Measurements from ENCODE around the gene ANXA8.

Gene ANXA8

DNA sequence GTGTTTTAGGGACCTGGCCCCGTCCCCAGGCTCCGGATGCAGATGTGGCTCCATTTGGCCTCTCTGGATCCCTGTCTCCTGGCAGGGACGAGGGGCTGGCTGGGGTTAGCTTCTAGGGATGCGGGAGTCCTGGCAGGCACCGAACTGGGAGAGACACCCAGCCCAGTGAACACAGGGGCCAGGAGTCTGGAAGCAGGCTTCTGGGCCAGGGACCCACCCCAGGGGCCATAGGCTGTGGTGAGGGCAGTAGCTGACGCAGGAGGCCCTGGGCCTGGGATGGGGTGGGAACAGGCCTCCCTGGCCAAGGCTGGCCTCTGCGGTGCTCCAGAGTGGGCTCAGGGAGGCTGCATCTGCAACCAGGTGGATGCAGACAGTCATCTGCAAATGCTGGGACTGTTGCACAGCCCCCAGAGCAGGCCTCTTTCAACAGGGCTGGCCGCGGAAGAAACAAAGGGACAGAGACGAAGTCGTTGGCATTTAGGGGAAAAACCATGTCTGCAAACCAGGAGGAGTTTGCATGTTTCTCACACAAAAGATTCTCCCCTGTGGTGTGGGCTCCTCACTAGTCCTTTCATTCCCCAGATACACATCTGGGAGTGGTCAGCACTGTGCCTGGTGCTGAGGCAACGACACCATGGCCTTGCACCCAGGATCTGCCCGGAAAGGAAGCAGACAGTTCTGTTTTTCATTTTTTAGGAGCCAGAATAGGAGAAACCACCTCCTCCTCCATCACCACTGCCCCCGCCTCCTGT lies 63.4 kb downstream of the ANXA8 start:
- intact Hi-C loops (cut with DNase I), result no loop called here

DNA sequence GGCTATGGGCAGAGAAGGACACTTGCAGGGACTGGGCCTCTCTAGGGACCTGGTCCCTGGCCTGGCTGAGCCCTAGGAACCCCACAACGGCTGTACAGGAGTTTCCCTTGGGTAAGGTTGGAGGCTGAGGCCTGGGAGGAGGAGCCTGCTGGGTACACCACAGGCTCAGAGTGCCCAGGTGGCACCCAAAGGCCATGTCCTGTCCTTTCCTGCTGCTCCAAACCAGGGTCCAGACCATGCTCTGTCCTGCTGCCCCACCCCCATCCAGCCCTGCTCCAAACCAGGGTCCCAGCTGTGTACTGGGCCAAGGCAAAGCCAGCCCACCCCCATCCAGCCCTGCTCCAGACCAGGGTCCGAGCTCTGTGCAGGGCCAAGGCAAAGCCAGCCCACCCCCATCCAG lies 64.5 kb downstream of the ANXA8 start:
- DNase-seq, result no peak
- intact Hi-C loops (cut with DNase I), result no loop called here

More for the DNA sequence above, 63.4 kb downstream of the ANXA8 start:
- no peak for DNase-seq

DNA sequence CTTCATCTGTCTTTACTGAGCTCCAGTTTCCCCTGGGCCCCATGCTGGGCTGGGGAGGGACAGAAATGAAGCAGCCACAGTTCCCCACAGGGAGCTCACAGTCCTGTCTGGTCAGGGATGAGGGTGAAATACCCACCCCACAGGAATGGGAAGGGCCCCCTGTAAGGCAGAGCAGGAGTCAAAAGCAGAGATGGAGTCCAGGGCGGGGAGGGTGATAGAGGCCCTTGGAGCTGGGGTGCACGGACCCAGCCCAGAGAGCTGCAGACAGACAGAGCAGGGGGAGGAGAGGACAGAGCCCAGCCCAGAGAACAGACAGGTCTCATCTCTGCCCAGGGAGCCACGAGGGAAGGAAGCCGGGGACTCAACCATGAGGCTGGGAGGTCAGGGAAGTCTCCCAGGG lies 64.9 kb downstream of the ANXA8 start:
- DNase-seq, result no peak
- intact Hi-C loops (cut with DNase I), result no loop called here

DNA sequence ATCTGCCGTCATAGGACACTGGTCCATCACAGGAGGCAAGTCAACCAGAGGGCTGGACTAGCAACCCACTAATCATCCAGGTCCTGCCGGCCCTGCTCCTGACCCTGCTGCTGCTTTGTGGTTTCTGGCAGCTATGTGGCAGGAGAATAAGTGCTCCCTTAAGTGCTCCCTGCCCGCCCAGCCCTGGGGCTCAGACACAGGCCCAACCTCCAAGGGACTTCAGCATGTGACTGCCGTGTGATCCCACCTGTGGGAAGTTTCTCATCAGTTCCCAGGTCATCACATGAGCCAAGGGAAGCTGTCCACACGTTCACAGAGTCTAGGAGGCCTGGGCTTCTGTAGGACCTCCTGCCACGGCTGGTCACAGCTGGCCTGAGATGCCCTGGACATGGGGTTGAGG lies 65.6 kb downstream of the ANXA8 start:
- intact Hi-C loops (cut with DNase I), result no loop called here
- DNase-seq, result no peak

All from head of caudate nucleus (tissue), 42 donors.